Activated CD8-positive, alpha-beta memory T cell treated with anti-CD3 and anti-CD28 coated beads, Interleukin-2, amount 50 U/mL, for 4 hours (primary cell): ENCODE measurements around the gene NFIX.

Experiments
- DNase-seq: peaks from one replicate; pipeline ENCODE4 v3.0.0-alpha.2; 2020

The NFIX gene

DNA sequence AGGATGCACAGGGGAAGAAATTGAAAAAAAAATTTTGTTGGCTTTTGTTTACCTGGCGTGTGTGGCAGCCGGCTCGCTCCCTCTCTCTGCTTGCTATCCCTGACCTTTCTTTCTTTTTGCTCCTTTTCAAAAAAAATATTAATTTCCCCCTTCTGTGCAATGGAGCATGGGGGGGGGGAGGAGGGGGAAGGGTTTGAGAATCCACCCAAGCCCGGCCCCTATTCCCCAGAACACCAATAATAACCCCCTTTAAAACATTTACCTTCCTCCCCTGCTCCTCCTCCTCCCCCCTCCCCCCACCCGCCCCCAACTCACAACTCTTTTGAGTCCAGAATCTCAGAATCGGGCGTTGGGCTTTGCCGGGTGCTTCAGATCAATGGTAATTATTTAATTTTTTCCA is 28.4 kb downstream of the NFIX start:
- DNase-seq: no peak

DNA sequence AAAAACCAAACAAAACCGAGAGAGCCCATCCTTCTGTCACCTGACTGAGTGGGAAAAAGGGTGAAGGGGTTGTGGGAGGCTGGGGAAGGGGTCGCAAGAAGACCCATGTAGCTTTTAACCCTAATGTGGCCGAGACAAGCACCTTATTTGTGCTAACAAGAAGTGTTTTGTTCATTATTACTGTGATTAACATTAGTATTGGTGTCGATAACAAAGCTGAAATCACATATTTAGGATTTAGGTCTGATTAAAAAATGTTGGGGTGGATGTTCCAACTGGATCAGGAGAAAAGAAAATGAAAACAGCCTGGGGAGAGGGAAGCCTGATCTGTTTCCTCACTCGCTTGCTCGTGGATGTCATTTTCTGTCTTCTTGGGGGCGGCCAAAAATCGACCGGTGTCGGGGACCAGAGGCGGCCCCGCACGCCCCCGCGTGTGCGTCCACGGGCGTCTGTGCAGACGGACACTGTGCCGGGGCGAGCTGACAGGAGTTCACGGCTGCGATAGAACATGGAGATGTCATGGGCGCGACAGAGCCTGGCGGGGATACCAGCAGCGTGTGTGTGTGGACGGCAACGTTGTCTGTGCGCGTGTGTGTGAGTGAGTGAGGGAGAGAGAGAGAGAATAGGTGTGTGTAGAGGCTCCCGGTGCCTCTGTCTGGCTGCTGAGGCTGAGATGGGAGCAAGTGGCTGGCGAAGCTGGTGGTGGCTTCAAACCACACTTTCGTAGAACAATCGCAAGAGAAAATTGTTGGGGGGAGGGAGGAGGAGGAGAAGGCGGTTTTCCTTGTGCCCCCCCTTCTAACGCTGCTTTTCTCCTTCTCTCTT is 29.1 kb downstream of the NFIX start:
- DNase-seq: no peak

DNA sequence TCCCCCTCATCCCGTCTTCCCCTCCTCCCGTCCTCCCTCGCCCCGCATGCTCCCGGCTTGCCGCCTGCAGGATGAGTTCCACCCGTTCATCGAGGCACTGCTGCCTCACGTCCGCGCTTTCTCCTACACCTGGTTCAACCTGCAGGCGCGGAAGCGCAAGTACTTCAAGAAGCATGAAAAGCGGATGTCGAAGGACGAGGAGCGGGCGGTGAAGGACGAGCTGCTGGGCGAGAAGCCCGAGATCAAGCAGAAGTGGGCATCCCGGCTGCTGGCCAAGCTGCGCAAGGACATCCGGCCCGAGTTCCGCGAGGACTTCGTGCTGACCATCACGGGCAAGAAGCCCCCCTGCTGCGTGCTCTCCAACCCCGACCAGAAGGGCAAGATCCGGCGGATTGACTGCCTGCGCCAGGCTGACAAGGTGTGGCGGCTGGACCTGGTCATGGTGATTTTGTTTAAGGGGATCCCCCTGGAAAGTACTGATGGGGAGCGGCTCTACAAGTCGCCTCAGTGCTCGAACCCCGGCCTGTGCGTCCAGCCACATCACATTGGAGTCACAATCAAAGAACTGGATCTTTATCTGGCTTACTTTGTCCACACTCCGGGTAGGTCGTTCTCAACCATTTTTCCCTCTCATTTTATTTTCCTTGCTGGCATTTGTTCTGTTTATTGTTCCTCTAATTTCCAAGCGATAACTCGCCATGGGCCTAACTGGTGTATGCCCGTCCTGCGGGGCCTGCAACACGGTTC is 29.8 kb downstream of the NFIX start:
- no peak for DNase-seq

DNA sequence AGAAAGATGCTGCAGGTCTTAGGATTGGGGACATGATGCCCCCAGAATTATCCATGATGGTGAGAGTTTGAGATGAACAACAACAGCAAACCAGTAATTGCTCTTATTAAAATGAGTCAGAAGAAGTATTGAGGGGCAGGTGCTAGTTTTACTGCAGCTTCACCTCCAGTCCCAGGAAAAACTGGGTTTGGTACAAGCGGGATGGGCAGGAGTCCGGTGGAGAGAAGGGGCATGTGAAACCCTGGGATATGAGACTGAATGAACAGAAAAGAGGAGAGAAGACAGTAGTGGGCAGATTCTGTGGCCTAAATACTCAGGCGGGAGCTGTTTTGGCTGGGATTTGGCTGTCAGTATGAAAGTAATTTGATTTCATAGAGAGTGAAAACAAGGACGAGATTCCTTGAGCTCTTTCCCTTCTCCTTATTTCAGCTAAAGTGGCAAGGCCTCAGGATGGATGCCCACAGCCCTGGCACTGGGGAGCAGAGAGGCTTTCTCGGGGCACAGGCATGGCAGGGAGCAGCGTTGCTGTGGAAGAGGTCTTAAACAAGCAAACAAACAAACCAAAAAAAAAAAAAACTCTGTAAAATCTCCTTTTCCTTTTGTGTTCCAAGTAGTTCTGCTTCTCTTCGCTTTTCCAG is 30.7 kb downstream of the NFIX start:
- no peak for DNase-seq

DNA sequence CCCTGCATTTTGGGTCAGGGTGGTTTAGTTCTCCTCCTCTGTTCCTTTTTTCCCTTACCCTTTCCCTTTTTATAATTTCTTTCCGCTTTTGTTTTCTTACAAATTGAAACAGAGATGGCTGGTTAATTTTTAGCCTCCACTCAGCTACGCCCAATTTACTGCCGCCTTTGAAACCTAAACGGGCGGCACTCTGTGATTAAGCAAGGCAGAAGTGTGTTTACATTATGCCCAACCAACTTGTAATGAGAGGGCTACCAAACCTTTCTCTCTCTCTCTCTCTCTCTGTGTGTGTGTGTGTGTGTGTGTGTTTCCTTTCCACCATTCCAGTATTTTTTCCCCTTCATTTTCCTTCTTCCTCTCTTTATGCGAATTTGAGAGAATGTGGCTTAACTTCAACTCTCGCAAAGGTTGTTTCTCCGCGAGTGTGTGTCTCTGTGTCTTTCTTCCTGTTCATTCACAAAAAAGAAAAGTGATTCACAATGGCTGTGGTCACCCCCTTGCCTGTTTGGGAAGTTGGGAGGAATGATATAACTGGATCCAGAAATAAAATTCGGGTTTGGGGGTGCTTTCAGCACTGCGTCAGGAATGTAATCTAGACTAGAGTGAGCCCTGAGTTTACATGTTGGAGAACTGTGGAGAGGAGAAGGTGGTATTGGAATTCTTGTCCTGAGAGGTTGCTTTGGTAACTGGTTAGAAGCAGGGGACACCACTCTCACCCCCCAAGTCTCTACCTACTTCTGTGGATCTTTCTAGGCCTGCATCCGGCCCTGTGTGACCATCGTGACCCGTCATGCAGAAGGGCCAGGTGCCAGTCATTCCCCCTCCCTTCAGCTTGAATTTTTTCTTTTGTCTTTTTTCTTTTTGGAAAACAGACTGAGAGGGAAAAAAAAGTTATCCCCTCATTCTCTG is 31.4 kb downstream of the NFIX start:
- no peak for DNase-seq

DNA sequence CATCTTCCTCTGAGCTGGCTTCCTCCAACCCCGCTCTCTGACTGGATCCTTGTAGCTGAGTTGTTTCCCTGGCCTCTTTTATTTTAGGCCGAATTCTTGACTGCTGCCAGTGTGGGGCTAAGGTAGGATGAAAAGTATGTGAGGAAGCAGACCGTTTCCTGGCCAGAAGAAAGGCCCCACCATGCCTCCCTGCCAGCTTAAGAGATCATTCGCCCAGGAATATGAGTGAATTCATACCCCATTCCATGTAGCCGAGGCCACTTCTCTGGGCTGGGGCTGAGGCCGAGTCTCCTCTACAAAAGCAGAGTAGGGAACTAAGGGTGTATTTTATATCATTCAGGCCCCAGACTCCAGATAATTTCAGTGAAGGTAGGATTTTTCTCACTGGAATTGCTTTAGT is 32.3 kb downstream of the NFIX start:
- no peak for DNase-seq

DNA sequence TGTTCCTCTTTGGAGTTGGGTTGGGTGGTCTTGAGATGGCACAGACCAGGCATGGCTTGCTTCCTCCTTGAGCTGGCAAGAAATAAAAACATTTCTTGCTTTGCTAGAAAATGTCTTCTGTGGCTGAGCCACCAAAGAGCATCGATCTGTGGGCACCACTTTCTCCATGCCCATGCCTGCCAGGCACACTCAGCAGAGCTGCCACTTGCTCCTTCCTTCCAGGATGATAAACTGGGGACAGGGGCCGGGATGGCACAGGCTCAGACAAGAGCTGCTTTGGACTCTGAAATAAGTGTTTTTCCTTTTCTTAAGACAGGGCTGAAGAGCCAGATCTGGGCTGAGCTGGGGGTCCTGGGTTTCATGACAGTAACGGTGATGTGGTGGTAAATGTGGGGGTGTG is 32.8 kb downstream of the NFIX start:
- no peak for DNase-seq

DNA sequence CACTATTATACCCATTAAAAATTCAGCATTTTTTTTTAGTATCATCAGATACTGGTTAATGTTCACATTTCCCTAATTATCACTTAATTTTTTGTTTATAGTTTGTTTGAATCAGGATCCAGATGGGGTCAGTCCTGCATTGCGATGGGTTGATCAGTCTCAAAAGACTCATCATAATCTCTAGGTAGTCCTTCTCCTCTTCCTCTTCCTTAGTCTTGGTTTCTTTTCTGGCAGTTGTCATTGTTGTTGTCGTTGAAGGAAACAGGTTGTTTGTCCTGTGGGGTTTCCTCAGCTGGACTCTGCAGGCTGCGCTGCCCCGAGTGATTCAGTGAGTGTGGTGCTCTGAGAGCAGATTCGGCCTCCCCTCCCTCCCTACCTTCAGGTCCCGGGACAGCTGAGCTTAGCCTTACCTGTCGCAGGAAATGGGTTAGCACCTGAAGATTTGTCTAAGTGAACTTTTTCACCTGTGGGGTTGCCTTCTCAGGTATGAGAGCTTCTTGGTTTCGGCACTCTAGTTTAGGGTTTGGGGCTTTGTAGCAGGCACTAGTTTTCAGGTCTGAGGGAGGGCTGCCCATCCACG is 34.1 kb downstream of the NFIX start:
- DNase-seq: no peak

DNA sequence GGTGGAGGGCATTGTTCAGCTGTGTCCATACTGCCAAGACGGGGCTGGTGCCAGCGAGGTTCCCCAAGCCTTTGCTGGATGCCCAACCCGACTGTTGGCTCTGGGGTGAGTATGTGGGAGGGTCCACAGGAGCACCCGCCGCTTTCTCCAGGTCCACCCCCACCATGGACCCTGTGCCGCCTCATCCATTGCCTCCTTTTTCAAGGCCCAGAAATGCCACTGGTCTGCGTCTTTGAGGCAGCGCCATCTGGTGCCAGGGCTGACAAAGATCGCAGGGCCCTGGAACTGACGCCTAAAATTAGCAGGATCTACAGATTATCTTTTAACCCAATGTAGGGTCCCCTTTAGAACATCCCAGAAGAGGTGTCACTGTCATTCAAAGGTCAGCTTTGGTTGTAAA is 34.6 kb downstream of the NFIX start:
- no peak for DNase-seq

DNA sequence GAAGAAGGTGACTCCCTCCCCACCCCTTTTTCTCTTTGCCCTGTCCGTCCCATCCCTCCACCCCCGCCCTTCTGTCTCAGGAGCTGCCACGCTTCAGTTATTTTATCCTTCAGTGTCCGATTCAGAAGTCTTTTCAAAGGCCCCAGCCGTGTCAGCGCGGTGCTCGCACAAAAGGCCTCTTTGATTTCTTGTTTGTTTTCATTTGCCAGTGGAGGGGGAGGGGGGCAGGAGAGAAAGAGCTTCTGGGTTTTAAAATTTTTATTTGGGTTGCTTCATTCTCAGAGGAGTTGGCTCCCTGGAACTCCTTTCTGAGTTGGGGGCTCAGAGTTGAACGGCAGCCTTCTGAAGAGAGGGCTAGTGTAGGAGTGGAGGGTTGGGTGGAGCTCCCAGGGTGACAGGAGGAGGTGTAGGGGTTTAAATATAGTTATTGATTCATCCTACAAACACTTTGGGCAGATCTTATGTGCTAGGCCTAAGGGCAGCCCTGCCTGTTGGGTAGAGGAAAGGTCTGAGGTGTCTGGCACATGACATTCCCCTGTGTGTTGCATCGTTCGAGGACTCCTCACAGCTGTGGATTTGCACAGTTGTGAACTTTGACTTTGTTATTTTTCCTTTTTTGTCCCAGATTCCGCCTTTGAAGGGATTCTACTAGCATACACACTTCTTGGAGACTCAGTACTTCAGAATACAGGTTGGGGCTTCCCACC is 36.8 kb downstream of the NFIX start:
- DNase-seq: no peak

DNA sequence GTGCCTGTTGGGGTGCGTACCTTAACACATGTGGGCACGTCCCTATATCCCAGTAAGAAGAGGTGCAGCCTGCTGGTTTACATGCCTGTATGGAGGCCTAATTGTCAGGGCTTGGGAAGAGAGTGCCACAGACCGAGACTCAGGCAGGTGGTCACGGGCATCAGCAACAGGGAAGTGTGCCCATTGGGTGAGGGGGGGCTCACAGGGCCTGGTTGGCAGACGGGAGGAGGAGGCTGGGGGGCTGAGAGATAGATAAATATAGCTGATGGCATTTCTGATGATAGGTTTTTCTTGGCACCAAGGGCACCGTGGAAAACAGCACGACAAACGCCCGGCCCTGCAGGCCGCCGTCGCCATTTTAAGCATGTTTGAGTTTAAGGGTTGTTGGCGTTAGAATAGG is 37.6 kb downstream of the NFIX start:
- DNase-seq: no peak

DNA sequence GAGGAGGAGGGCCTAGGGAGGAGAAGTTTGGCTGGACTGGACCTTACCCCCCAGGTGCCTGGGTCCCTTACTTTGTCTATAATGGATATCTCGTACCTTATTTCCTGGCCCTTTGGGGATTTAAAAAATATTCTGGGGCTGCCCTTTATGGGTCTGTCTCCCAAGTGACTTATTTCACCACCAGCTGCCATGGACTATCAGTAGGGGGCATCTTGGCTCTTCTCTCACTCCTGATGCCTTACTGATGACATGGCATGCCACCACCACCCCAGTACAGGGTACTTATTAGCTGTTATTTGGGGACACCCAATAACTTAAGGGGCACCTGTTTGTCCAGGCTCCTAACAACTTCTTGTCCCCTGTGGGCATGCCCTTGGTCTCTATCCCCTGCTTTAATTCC is 38.0 kb downstream of the NFIX start:
- no peak for DNase-seq

DNA sequence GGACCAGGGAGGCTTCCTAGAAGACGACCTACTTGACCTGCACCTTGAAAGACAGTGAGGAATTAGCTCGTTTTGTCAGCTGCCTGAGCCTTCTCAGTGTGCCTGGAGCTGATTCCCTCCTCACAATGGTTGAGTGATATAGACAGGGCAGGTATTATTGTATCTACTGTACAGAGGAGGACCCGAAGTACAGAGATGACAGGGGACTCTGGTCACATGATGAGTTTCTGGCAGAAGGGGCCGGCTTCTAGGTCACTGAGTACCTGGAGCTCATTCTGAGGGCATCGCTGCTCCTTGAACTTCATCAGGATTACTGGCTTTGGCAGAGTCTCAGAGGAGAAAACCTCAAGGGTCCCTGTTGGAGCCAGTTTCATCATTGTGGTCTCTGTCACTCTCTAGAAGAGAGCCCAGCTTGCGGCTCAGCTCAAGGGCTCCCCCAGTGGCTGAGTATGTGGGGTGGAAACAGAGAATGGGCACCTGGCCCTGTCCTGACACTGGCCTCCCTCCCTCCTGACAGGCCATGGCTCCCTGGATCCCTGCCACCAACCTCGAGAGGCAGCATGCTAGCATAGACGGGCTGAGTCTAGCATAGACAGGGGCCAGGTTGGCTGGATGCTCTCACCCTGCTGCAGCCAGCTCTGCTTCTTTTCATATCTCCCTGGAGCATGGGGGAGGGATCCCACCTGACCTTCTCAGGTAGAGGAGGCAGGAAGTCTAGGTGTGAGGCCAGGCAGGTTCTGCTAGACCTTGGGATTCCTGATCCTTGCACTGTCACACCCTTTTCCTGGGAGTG is 38.7 kb downstream of the NFIX start:
- peak; percentile 54 for DNase-seq

DNA sequence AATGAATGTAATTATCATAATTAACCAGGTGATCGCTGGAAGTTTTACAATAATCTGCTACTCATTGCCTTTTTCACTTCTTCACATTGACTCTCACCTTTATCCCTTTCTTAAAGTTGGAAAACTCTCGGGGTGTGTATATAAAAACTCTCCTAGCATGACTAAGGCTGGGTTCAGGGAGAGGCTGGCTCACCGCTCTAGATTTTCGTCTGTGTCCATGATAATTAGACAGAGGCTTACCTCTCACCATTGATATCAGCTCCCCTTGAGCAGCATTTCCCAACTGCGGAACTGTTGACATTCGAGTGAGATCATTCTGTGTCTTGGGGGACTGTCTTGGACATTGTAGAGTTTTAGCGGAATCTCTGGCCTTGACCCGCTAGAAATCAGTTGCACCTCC is 39.4 kb downstream of the NFIX start:
- no peak for DNase-seq

DNA sequence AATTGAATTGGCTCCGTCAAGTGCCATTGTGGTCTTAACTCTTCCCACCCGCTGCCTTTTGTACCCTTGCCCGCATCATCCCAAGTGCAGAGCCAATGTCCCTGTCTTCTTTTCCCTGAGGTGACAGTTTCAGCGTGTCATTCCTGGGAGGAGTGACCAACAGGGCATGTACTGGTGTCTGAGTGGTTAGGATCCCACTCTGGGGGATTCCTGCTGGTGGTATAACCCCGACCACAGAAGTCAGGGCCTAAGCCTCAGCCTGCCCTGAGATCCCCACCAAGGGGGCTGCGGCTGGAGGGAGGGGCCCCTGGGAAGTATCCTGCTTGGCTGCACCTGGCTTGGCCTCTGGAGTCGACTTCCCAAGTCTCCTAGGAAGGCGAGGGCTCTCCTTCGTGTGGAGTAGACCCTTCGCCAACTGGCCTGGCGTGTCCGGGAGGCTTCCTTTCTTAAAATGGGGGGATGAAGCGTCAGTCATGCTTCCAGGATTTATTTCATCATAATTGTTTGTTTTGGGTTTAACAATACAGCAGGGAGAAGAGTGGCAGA is 40.6 kb downstream of the NFIX start:
- DNase-seq: no peak

DNA sequence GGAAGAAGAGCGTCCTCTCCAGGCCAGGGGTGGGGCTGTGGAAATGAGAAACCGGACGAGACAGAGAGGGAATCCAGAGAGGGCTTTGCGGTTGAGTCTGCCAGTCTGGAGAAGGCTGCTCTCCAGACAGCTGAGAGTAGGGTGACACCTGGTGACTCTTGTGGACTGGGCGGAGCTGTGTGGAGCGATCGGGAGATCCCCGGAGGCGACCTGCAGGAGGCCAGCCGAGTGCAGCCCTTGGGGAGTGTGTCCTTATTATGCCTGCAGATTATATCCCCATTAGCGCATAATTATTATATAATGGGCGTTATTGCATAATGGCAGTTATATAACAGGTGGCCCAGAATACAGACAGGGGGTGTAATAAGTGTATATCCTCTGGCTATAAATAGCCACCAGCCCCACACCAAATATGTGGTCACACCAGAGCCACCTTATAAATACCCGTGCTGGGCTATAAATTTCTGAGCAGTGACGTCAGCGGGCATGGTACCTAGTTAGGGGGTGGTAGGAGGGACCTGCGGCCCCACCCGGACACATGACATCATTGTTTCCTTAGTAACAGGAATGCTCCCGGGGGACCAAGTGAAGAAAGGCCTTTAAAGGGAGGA is 41.2 kb downstream of the NFIX start:
- DNase-seq: no peak

DNA sequence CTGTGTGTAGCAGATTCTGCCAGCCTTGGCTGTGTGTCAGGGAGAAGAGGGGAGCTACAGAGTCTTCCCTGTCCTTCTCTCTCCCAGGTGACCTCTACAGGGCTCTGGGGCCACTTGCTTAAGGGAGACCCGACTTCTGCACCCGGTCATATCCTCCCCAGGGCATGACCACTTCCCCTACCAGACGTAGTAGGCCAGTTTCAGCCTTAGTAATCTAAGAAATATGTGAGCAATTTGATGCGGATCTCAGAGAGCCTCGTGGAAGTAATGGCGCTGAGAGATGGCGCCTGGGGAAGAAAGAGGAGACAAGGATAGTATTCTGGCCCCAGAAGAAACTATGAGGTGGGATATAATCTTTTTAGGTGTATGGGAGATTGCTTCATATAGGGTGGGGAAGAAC is 41.9 kb downstream of the NFIX start:
- DNase-seq: no peak

DNA sequence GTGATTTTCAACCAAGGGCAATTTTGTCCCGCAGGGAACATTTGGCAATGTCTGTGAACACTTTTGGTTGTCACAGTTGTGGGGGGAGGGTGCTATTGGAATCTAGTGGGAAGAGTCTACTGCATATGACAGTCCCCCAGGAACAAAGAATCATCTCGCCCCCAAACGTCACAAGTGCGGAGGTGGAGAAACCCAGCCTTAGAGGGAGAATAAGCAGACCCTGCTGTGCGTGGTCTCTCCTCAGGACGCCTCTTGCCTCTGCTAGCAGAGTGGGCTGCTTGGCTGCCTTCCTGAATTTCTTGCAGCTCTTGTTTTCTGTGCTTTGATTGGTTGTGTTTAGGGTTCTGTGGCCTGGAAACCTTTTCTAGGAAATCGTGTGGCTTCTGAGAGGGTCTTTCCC is 42.5 kb downstream of the NFIX start:
- no peak for DNase-seq

DNA sequence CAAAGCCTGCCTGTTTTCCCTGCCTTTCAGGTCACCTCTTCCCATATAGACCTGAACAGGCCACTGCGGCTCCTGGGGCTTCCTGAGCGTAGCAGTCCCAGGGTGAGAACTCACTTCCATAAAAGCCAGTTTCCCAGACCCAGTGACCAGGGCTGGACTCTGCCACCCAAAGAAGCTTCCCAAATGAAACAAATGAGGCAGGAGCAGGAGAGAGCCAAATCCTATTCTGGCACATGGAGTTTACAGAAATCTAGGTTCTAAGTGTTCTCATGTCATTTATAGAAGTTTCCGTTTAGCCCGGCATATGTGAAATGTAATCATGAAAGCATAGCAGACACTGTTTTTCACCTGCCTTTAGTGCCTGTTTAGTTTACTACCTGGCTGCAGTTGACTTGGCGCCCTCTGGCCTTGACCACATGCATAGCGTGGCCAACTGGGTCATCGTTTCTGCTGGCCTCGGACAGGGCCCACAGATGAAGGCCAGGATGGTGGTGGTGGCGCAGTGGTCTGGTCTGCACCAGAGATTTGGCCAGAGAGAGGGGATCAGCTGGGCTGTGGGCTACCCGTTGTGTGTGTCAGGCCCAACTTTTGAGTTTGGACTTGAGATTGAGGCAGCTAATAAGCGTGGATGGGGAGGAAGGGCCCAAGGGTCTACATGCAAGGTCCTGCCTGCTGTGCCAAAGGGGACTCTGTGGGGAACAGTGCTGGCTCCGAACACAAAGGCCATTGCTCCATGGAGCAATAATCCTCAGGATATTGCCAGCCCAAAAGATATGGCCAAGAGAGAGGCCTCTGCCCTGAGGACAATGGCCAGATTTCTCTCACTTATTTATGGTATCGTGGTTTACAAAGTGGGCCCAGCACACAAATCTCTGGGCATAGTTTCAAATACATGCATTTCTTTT is 43.3 kb downstream of the NFIX start:
- DNase-seq: no peak
